ENCODE data around the gene TCL1B.

TCL1B gene

GRCh38 chr14:95733212-95733611, 47.0 kb downstream of the TCL1B start:
- TF ChIP-seq, protein P1, sequence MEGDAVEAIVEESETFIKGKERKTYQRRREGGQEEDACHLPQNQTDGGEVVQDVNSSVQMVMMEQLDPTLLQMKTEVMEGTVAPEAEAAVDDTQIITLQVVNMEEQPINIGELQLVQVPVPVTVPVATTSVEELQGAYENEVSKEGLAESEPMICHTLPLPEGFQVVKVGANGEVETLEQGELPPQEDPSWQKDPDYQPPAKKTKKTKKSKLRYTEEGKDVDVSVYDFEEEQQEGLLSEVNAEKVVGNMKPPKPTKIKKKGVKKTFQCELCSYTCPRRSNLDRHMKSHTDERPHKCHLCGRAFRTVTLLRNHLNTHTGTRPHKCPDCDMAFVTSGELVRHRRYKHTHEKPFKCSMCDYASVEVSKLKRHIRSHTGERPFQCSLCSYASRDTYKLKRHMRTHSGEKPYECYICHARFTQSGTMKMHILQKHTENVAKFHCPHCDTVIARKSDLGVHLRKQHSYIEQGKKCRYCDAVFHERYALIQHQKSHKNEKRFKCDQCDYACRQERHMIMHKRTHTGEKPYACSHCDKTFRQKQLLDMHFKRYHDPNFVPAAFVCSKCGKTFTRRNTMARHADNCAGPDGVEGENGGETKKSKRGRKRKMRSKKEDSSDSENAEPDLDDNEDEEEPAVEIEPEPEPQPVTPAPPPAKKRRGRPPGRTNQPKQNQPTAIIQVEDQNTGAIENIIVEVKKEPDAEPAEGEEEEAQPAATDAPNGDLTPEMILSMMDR (IDR thresholded peaks at IDR 0.05; ENCODE audit: borderline replicate concordance, control extremely low read depth, extremely low read depth, insufficient read depth, missing control alignments): no peak
- DNase-seq (ENCODE audit: low spot score): no peak

DNA sequence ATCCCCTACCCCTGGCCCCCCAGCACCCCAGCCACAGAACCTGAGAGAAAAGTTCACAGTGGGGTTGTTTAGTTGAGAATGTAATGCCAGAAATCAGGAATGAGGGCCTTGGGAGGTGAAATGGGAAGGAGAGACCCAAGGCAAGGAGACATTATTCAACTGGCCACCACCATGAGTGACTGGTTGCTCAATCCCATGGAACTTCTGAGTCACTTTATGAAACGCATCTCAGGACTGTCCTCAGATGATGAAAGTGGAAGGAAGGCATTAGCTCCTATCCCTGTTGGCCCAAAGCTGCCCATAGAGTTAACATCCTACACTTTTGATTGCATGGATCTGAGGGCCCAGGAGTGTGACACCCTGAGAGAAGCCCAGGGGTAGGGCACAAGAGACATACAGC, 53.1 kb downstream of the TCL1B start:
- in situ Hi-C loops (cut with MboI; ENCODE audit: low sequenced_read_pairs, unreplicated experiment): no loop called here
- no peak for DNase-seq (ENCODE audit: low spot score)
- TF ChIP-seq, protein P1 (IDR thresholded peaks at IDR 0.05; ENCODE audit: borderline replicate concordance, control extremely low read depth, extremely low read depth, insufficient read depth, missing control alignments): no peak

More at GRCh38 chr14:95733212-95733611, 47.0 kb downstream of the TCL1B start:
- in situ Hi-C loops (cut with MboI; ENCODE audit: low sequenced_read_pairs, unreplicated experiment): no loop called here

DNA sequence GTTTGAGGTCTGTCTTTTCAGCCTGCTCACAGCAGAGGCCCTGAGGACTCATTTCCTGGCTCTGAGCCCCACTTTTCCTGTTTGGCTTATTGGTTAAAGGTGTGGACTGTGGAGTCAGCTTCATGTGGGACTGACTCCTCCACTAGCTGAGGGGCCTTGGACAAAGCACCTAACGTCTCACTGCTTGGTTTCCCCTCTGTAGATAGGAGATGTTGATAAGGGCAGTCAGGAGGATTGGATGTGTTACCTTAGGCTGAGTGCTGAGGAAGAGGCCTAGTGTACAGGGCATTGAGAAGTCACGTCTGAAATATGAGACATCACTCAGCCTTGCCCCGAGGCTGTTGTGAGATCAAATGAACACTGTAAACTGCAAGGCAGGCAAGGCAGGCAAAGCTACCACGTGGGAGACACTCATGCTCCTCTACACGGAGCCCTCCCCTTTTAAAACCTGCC, 54.8 kb downstream of the TCL1B start:
- no peak for DNase-seq (ENCODE audit: low spot score)
- in situ Hi-C loops (cut with MboI; ENCODE audit: low sequenced_read_pairs, unreplicated experiment): no loop called here
- TF ChIP-seq, protein P1 (IDR thresholded peaks at IDR 0.05; ENCODE audit: borderline replicate concordance, control extremely low read depth, extremely low read depth, insufficient read depth, missing control alignments): no peak

DNA sequence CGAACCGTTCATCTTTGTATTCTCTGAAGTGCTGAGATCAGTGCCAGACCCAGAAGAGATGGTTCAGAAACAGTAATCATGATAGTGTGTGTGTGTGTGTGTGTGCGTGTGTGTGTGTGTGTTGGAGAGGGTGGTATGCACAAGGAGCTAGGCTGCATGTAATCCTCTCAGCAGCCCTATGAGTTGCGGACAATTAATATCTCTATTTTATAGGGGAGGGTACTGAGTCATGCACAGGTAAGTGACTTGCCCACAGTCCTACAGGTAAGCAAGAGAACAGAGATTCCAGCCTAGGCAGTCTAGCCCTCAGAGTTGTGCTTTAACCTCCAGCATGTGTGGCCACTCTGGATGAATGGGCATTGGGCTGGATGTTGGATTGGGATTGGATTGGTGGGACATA, 55.6 kb downstream of the TCL1B start:
- in situ Hi-C loops (cut with MboI; ENCODE audit: low sequenced_read_pairs, unreplicated experiment): no loop called here
- TF ChIP-seq, protein P1 (IDR thresholded peaks at IDR 0.05; ENCODE audit: borderline replicate concordance, control extremely low read depth, extremely low read depth, insufficient read depth, missing control alignments): no peak
- no peak for DNase-seq (ENCODE audit: low spot score)
